Body of pancreas (tissue), 4 donors: ENCODE results near the gene CSAG1.
"Not testable (repeated sequence)": the region's sequence is repeated elsewhere in the genome, so short reads cannot be mapped to it uniquely, and the experiment has no call there.

ENCODE experiments used
- POLR2A ChIP-seq, 3 donors: fragments of 450-650 bp; IDR thresholded peaks; one replicate each; pipeline ENCODE4 v1.6.1; 2016; ENCODE audit warnings: antibody characterized with exemption in 3 of 3, mild to moderate bottlenecking in 2 of 3
- TF ChIP-seq, protein P1 (sequence below), 7 experiments: fragments of 450-650 bp in 4 of 7; fragments of 200-600 bp in 3 of 7; sonication (generic) in 3 of 7; IDR thresholded peaks; one replicate each; pipeline ENCODE4 v1.5.1; 2016 to 2019; ENCODE audit warnings: antibody characterized with exemption in 7 of 7

DNA sequence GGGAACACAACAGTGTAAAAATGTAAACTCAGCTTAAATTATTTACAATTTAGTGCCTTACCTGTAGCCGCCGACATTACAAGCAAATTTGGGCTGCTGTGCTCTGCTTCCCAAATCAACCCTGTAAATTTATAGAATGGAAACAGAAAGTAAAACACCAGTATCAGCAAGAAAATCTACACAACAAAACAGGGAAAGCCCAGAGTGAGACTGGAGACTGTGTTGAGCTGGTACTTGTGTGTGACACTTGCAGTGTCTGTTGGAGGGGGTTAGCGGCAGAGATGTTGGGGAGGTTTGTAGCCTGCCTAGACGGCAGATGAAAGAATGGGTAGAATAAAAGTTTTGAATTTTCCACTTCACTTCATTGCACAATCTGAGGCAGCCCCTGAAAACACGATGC, 20.3 kb downstream of the CSAG1 start:
- TF ChIP-seq, protein P1, sequence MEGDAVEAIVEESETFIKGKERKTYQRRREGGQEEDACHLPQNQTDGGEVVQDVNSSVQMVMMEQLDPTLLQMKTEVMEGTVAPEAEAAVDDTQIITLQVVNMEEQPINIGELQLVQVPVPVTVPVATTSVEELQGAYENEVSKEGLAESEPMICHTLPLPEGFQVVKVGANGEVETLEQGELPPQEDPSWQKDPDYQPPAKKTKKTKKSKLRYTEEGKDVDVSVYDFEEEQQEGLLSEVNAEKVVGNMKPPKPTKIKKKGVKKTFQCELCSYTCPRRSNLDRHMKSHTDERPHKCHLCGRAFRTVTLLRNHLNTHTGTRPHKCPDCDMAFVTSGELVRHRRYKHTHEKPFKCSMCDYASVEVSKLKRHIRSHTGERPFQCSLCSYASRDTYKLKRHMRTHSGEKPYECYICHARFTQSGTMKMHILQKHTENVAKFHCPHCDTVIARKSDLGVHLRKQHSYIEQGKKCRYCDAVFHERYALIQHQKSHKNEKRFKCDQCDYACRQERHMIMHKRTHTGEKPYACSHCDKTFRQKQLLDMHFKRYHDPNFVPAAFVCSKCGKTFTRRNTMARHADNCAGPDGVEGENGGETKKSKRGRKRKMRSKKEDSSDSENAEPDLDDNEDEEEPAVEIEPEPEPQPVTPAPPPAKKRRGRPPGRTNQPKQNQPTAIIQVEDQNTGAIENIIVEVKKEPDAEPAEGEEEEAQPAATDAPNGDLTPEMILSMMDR (IDR thresholded peaks at IDR 0.05): not testable (repeated sequence)
- TF ChIP-seq POLR2A (IDR thresholded peaks at IDR 0.05): not testable (repeated sequence)
